Esophagus squamous epithelium (tissue), 5 donors: ENCODE measurements around the gene NTNG2. TPM values are rescaled to one million over a fixed set of nuclear protein-coding genes. Genes with fewer than 3 reads are reported as not detected.

ENCODE experiments used
- DNase-seq: peaks from one replicate; lab custom pipeline; 2025; lab: John Stamatoyannopoulos, UW
- H3K27ac ChIP-seq, 4 donors: fragments of 200-600 bp; sonication (generic); one replicate each; pipeline ENCODE4 v1.5.1; 2016 to 2019; ENCODE audit warnings: mild to moderate bottlenecking in 1 of 4
- H3K27me3 ChIP-seq, 4 donors: fragments of 200-600 bp; sonication (generic); 1 replicate in 3 of 4; 2 replicates in 1 of 4; pipeline versions ENCODE4 v1.5.1 to v1.6.0; 2017 to 2021; ENCODE audit warnings: antibody characterized with exemption in 1 of 4
- H3K36me3 ChIP-seq, 3 donors: fragments of 200-600 bp; sonication (generic); one replicate each; pipeline ENCODE4 v1.5.1; 2016 to 2019
- H3K4me1 ChIP-seq, 3 donors: fragments of 200-600 bp; sonication (generic); one replicate each; pipeline ENCODE4 v1.5.1; 2017 to 2019
- H3K4me3 ChIP-seq, 4 donors: fragments of 200-600 bp; sonication (generic); 1 replicate in 3 of 4; 2 replicates in 1 of 4; pipeline ENCODE4 v1.5.1; 2016 to 2019; ENCODE audit warnings: mild to moderate bottlenecking in 2 of 4, moderate library complexity in 1 of 4
- H3K9me3 ChIP-seq, 3 donors: fragments of 200-600 bp; sonication (generic); one replicate each; pipeline ENCODE4 v1.5.1; 2016 to 2019
- CTCF ChIP-seq, 6 experiments: fragments of 450-650 bp in 4 of 6; fragments of 200-600 bp in 2 of 6; sonication (generic) in 2 of 6; IDR thresholded peaks; one replicate each; pipeline ENCODE4 v1.5.1; 2016 to 2019; ENCODE audit warnings: antibody characterized with exemption in 6 of 6, mild to moderate bottlenecking in 4 of 6, moderate library complexity in 4 of 6
- POLR2A ChIP-seq, 4 donors: fragments of 450-650 bp; IDR thresholded peaks; one replicate each; pipeline ENCODE4 v1.6.1; 2017; ENCODE audit warnings: antibody characterized with exemption in 4 of 4, mild to moderate bottlenecking in 4 of 4, moderate library complexity in 3 of 4
- WGBS, 2 donors: methylation state at CpG; one replicate each; pipeline ENCODE4 v1.1.5; 2018; 5-methylcytosine and 5-hydroxymethylcytosine counted together
- intact Hi-C: fragments of 100-400 bp; cut with DNase I; formaldehyde crosslinking; loops from one replicate; pipeline ENCODE4 v1.15.0; 2022
- total RNA-seq, 4 donors: library from RNA; depleted of rRNA; stranded (reverse); fragments of >200 nt; gene quantifications; one replicate each; pipeline ENCODE4 v1.1.0, GENCODE V29; 2016
- donor health status: DM: yes; HTN: yes; CAD: no.

Gene NTNG2
- total RNA-seq, 4 donors from 2014 or later: 0.08 to 0.95 (median 0.29) TPM

GRCh38 chr9:132247942-132248341, 86.1 kb downstream of the NTNG2 start:
- H3K27me3 ChIP-seq: peaks cover 0 to 81% (median 1%) of the 10 kb centered on the region in 4 donors
- WGBS, 2 donors: 67 to 77% methylated on average over 8 of the region's 8 CpGs
- no peak for DNase-seq
- no peaks in the 10 kb centered on the region for H3K36me3 ChIP-seq
- no peak overlapping the region for H3K4me3 ChIP-seq
- peaks cover 0 to 21% (median 0%) of the 10 kb centered on the region in 3 donors for H3K4me1 ChIP-seq
- intact Hi-C loops: no loop called here
- H3K27ac ChIP-seq: no peak overlapping the region
- H3K9me3 ChIP-seq: no peaks in the 10 kb centered on the region
- TF ChIP-seq POLR2A (IDR thresholded peaks at IDR 0.05): no peak
- no peak for TF ChIP-seq CTCF (IDR thresholded peaks at IDR 0.05)

GRCh38 chr9:132249123-132249522, 87.3 kb downstream of the NTNG2 start:
- no peak for DNase-seq
- Histone ChIP-seq H3K4me3 (no peak overlapping the region), H3K9me3 (no peaks in the 10 kb centered on the region), H3K27me3 (peaks cover 0 to 80% (median 1%) of the 10 kb centered on the region in 4 donors), H3K36me3 (no peaks in the 10 kb centered on the region), H3K27ac (no peak overlapping the region), H3K4me1 (peaks cover 0 to 20% (median 0%) of the 10 kb centered on the region in 3 donors)
- TF ChIP-seq CTCF (IDR thresholded peaks at IDR 0.05) (no peak), POLR2A (IDR thresholded peaks at IDR 0.05) (no peak)
- intact Hi-C loops: no loop called here
- WGBS, 2 donors: 43 to 50% methylated on average over 1 to 3 of the region's 6 CpGs

GRCh38 chr9:132249690-132250089, 87.8 kb downstream of the NTNG2 start:
- no peak for DNase-seq
- 75 to 83% methylated on average over 4 to 5 of the region's 8 CpGs for WGBS, 2 donors
- peaks cover 0 to 77% (median 1%) of the 10 kb centered on the region in 4 donors for H3K27me3 ChIP-seq
- intact Hi-C loops: loop anchor here (5.0 kb wide), 1 partner anchor 487 kb away; no protein-coding TSS in a partner anchor
- H3K9me3 ChIP-seq: no peaks in the 10 kb centered on the region
- peaks cover 0 to 17% (median 0%) of the 10 kb centered on the region in 3 donors for H3K4me1 ChIP-seq
- TF ChIP-seq CTCF (IDR thresholded peaks at IDR 0.05) (no peak), POLR2A (IDR thresholded peaks at IDR 0.05) (no peak)
- no peak overlapping the region for H3K4me3 ChIP-seq
- H3K36me3 ChIP-seq: no peaks in the 10 kb centered on the region
- no peak overlapping the region for H3K27ac ChIP-seq

GRCh38 chr9:132250324-132251262, 88.7 kb downstream of the NTNG2 start:
- no peak overlapping the region for H3K27ac ChIP-seq
- no peak for DNase-seq
- no peak overlapping the region for H3K4me3 ChIP-seq
- H3K36me3 ChIP-seq: no peaks in the 10 kb centered on the region
- H3K9me3 ChIP-seq: no peaks in the 10 kb centered on the region
- TF ChIP-seq CTCF (IDR thresholded peaks at IDR 0.05) (no peak), POLR2A (IDR thresholded peaks at IDR 0.05) (no peak)
- H3K4me1 ChIP-seq: peaks cover 0 to 9% (median 0%) of the 10 kb centered on the region in 3 donors
- intact Hi-C loops: loop anchor here (5.0 kb wide), 1 partner anchor 488 kb away; no protein-coding TSS in a partner anchor
- H3K27me3 ChIP-seq: peaks cover 0 to 68% (median 1%) of the 10 kb centered on the region in 4 donors
- WGBS, 2 donors: 80 to 84% methylated on average over 1 to 9 of the region's 20 CpGs

- no peak overlapping the region for H3K27ac ChIP-seq
- intact Hi-C loops: no loop called here
- TF ChIP-seq CTCF (IDR thresholded peaks at IDR 0.05) (no peak), POLR2A (IDR thresholded peaks at IDR 0.05) (no peak)
- peaks cover 0 to 4% (median 0%) of the 10 kb centered on the region in 4 donors for H3K27me3 ChIP-seq
- 78 to 87% methylated on average over 3 of the region's 3 CpGs for WGBS, 2 donors
- peaks cover 0 to 14% (median 3%) of the 10 kb centered on the region in 3 donors for H3K4me1 ChIP-seq
- peaks cover 5 to 44% (median 14%) of the 10 kb centered on the region in 3 donors for H3K36me3 ChIP-seq
- no peak overlapping the region for H3K4me3 ChIP-seq
- H3K9me3 ChIP-seq: no peaks in the 10 kb centered on the region
- DNase-seq: no peak
These were observed 99.0 kb downstream of the NTNG2 start for GRCh38 chr9:132260846-132261245.
